HEK293 (cell line): Measurements from ENCODE around the gene KCNJ6.

Source experiments
- CTCF ChIA-PET: fragments of 350-600 bp; formaldehyde crosslinking; extraction: SDS; loops from one replicate; lab custom pipeline; 2021; ENCODE audit warnings: antibody characterized with exemption; lab: Yijun Ruan, JAX
- POLR2A ChIA-PET: fragments of 300-600 bp; formaldehyde crosslinking; extraction: SDS; loops from one replicate; lab custom pipeline; 2020; ENCODE audit warnings: antibody characterized with exemption, inconsistent platforms; lab: Yijun Ruan, JAX
- H3K27ac ChIP-seq: fragments of 200-500 bp; sonication (Bioruptor generic); 2 replicates; pipeline ENCODE4 v1.5.1; 2014; ENCODE audit warnings: low read depth, low read length, control low read depth, inconsistent platforms; ENCODE audit errors: extremely low read depth
- H3K36me3 ChIP-seq, 2 experiments: fragments of 200-500 bp in 1 of 2; sonication (Bioruptor generic) in 1 of 2; 1 replicate in 1 of 2; 2 replicates in 1 of 2; pipeline ENCODE4 v1.5.1; 2014 to 2017; ENCODE audit warnings: inconsistent platforms in 2 of 2, low read length in 2 of 2; ENCODE audit not compliant: control insufficient read depth in 2 of 2, insufficient read depth in 1 of 2
- H3K4me1 ChIP-seq: fragments of 200-500 bp; sonication (Bioruptor generic); 2 replicates; pipeline ENCODE4 v1.5.1; 2014; ENCODE audit warnings: mild to moderate bottlenecking, low read length, inconsistent platforms; ENCODE audit not compliant: control insufficient read depth, insufficient read depth
- H3K4me3 ChIP-seq: 2 replicates; pipeline ENCODE4 v1.5.1; 2011; ENCODE audit warnings: low read depth, mild to moderate bottlenecking, control low read depth, low read length, moderate library complexity
- H3K9me3 ChIP-seq: fragments of 200-500 bp; sonication (Bioruptor generic); 2 replicates; pipeline ENCODE4 v1.5.1; 2014; ENCODE audit warnings: low read depth, low read length, inconsistent platforms; ENCODE audit not compliant: control insufficient read depth, insufficient read depth
- EGR2 ChIP-seq: fragments of 450-650 bp; formaldehyde crosslinking; IDR thresholded peaks from 2 replicates; pipeline ENCODE4 v1.5.1; 2016; ENCODE audit warnings: low read depth, missing biosample characterization, missing genetic modification characterization
- GLIS2 ChIP-seq: fragments of 450-650 bp; formaldehyde crosslinking; IDR thresholded peaks from 2 replicates; pipeline ENCODE4 v1.5.1; 2016; ENCODE audit warnings: missing biosample characterization, missing genetic modification characterization
- IKZF3 ChIP-seq: fragments of 450-650 bp; IDR thresholded peaks from 2 replicates; pipeline ENCODE4 v1.5.0; 2018; ENCODE audit warnings: missing biosample characterization, mild to moderate bottlenecking, missing genetic modification characterization, moderate library complexity
- SP2 ChIP-seq: fragments of 450-650 bp; formaldehyde crosslinking; IDR thresholded peaks from 2 replicates; pipeline ENCODE4 v1.5.1; 2016; ENCODE audit warnings: missing biosample characterization, missing genetic modification characterization
- ZFP69B ChIP-seq: fragments of 450-650 bp; formaldehyde crosslinking; IDR thresholded peaks from 2 replicates; pipeline ENCODE4 v1.5.1; 2016; ENCODE audit warnings: missing biosample characterization, missing genetic modification characterization
- ZNF112 ChIP-seq: fragments of 450-650 bp; formaldehyde crosslinking; IDR thresholded peaks from 2 replicates; pipeline ENCODE4 v1.5.0; 2017; ENCODE audit warnings: missing biosample characterization, missing genetic modification characterization
- ZNF140 ChIP-seq: fragments of 450-650 bp; formaldehyde crosslinking; IDR thresholded peaks from 2 replicates; pipeline ENCODE4 v1.5.1; 2016; ENCODE audit warnings: missing biosample characterization, missing genetic modification characterization
- ZNF354C ChIP-seq: fragments of 450-650 bp; formaldehyde crosslinking; IDR thresholded peaks from 2 replicates; pipeline ENCODE4 v1.5.1; 2016; ENCODE audit warnings: missing biosample characterization, missing genetic modification characterization, low read depth, borderline replicate concordance
- ZNF394 ChIP-seq: fragments of 450-650 bp; formaldehyde crosslinking; IDR thresholded peaks from 2 replicates; pipeline ENCODE4 v1.5.1; 2016; ENCODE audit warnings: missing biosample characterization, missing genetic modification characterization, mild to moderate bottlenecking, moderate library complexity, borderline replicate concordance
- ZNF473 ChIP-seq: fragments of 450-650 bp; formaldehyde crosslinking; IDR thresholded peaks from 2 replicates; pipeline ENCODE4 v1.5.1; 2017; ENCODE audit warnings: missing biosample characterization, missing genetic modification characterization
- ZNF549 ChIP-seq: fragments of 450-650 bp; IDR thresholded peaks from 2 replicates; pipeline ENCODE4 v1.5.1; 2018; ENCODE audit warnings: missing biosample characterization, missing genetic modification characterization, mild to moderate bottlenecking, inconsistent platforms, moderate library complexity
- ZNF555 ChIP-seq: fragments of 450-650 bp; formaldehyde crosslinking; conservative IDR thresholded peaks from 2 replicates; pipeline ENCODE4 v1.5.1; 2017; ENCODE audit warnings: missing biosample characterization, mild to moderate bottlenecking, missing genetic modification characterization, inconsistent platforms
- ZNF664 ChIP-seq: fragments of 450-650 bp; formaldehyde crosslinking; IDR thresholded peaks from 2 replicates; pipeline ENCODE4 v1.5.1; 2016; ENCODE audit warnings: missing biosample characterization, missing genetic modification characterization
- ZNF677 ChIP-seq: fragments of 450-650 bp; IDR thresholded peaks from 2 replicates; pipeline ENCODE4 v1.5.0; 2018; ENCODE audit warnings: missing biosample characterization, mild to moderate bottlenecking, missing genetic modification characterization, moderate library complexity
- TF ChIP-seq, protein P1 (sequence below): fragments of 450-650 bp; formaldehyde crosslinking; IDR thresholded peaks from 2 replicates; pipeline ENCODE4 v1.5.1; 2016; ENCODE audit warnings: missing biosample characterization, missing genetic modification characterization, low read depth
- TF ChIP-seq, protein P2 (sequence below): fragments of 450-650 bp; formaldehyde crosslinking; IDR thresholded peaks from 2 replicates; pipeline ENCODE4 v1.5.1; 2016; ENCODE audit warnings: missing biosample characterization, missing genetic modification characterization
- TF ChIP-seq, protein P3 (sequence below): fragments of 450-650 bp; formaldehyde crosslinking; IDR thresholded peaks from 2 replicates; pipeline ENCODE4 v1.5.1; 2016; ENCODE audit warnings: missing biosample characterization, missing genetic modification characterization
- TF ChIP-seq, protein P4 (sequence below): fragments of 450-650 bp; formaldehyde crosslinking; IDR thresholded peaks from 2 replicates; pipeline ENCODE4 v1.5.1; 2016; ENCODE audit warnings: missing biosample characterization, missing genetic modification characterization, borderline replicate concordance

The KCNJ6 gene

DNA sequence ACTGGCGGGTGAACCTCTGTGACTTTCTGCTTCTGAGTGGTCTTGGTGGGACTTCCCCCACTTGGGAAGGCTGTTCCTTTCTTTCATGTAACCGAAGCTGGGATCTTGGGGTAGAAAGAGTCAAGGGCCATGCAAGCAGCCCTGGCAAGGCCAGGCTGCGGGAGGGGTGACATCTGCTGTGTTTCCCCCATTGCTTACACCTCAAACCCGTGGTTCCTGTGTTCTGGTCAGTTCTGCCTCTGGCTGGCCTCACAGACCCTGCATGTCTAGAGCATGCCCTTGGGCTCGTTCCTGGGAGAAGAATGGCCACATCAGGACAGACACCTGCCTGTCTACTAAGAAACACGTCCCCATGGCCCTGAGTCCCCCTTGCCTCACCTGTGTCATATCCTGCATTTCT lies 341.9 kb downstream of the KCNJ6 start:
- Histone ChIP-seq H3K9me3 (no peaks in the 10 kb centered on the region), H3K36me3 (no peaks in the 10 kb centered on the region), H3K4me3 (no peak overlapping the region), H3K27ac (no peak overlapping the region), H3K4me1 (no peaks in the 10 kb centered on the region)
- ChIA-PET CTCF (no interaction called here), POLR2A (no interaction called here)
- no peak for TF ChIP-seq EGR2 (tag by site-specific recombination)
- TF ChIP-seq, protein P1, sequence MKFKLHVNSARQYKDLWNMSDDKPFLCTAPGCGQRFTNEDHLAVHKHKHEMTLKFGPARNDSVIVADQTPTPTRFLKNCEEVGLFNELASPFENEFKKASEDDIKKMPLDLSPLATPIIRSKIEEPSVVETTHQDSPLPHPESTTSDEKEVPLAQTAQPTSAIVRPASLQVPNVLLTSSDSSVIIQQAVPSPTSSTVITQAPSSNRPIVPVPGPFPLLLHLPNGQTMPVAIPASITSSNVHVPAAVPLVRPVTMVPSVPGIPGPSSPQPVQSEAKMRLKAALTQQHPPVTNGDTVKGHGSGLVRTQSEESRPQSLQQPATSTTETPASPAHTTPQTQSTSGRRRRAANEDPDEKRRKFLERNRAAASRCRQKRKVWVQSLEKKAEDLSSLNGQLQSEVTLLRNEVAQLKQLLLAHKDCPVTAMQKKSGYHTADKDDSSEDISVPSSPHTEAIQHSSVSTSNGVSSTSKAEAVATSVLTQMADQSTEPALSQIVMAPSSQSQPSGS (tag by site-specific recombination), result no peak
- no peak for TF ChIP-seq ZNF664
- TF ChIP-seq, protein P2, sequence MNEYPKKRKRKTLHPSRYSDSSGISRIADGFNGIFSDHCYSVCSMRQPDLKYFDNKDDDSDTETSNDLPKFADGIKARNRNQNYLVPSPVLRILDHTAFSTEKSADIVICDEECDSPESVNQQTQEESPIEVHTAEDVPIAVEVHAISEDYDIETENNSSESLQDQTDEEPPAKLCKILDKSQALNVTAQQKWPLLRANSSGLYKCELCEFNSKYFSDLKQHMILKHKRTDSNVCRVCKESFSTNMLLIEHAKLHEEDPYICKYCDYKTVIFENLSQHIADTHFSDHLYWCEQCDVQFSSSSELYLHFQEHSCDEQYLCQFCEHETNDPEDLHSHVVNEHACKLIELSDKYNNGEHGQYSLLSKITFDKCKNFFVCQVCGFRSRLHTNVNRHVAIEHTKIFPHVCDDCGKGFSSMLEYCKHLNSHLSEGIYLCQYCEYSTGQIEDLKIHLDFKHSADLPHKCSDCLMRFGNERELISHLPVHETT (tag by site-specific recombination), result no peak
- no peak for TF ChIP-seq ZNF112 (tag by site-specific recombination)
- no peak for TF ChIP-seq ZNF354C (tag by site-specific recombination)
- no peak for TF ChIP-seq ZNF473 (tag by site-specific recombination)
- no peak for TF ChIP-seq ZNF394 (tag by site-specific recombination)
- TF ChIP-seq SP2, result no peak
- no peak for TF ChIP-seq GLIS2 (tag by site-specific recombination)
- TF ChIP-seq, protein P3, sequence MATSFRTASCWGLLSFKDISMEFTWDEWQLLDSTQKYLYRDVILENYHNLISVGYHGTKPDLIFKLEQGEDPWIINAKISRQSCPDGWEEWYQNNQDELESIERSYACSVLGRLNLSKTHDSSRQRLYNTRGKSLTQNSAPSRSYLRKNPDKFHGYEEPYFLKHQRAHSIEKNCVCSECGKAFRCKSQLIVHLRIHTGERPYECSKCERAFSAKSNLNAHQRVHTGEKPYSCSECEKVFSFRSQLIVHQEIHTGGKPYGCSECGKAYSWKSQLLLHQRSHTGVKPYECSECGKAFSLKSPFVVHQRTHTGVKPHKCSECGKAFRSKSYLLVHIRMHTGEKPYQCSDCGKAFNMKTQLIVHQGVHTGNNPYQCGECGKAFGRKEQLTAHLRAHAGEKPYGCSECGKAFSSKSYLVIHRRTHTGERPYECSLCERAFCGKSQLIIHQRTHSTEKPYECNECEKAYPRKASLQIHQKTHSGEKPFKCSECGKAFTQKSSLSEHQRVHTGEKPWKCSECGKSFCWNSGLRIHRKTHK, result no peak
- TF ChIP-seq ZNF140 (tag by site-specific recombination), result no peak
- TF ChIP-seq ZNF555 (tag by site-specific recombination), result no peak
- TF ChIP-seq ZFP69B (tag by site-specific recombination), result no peak
- TF ChIP-seq, protein P4, sequence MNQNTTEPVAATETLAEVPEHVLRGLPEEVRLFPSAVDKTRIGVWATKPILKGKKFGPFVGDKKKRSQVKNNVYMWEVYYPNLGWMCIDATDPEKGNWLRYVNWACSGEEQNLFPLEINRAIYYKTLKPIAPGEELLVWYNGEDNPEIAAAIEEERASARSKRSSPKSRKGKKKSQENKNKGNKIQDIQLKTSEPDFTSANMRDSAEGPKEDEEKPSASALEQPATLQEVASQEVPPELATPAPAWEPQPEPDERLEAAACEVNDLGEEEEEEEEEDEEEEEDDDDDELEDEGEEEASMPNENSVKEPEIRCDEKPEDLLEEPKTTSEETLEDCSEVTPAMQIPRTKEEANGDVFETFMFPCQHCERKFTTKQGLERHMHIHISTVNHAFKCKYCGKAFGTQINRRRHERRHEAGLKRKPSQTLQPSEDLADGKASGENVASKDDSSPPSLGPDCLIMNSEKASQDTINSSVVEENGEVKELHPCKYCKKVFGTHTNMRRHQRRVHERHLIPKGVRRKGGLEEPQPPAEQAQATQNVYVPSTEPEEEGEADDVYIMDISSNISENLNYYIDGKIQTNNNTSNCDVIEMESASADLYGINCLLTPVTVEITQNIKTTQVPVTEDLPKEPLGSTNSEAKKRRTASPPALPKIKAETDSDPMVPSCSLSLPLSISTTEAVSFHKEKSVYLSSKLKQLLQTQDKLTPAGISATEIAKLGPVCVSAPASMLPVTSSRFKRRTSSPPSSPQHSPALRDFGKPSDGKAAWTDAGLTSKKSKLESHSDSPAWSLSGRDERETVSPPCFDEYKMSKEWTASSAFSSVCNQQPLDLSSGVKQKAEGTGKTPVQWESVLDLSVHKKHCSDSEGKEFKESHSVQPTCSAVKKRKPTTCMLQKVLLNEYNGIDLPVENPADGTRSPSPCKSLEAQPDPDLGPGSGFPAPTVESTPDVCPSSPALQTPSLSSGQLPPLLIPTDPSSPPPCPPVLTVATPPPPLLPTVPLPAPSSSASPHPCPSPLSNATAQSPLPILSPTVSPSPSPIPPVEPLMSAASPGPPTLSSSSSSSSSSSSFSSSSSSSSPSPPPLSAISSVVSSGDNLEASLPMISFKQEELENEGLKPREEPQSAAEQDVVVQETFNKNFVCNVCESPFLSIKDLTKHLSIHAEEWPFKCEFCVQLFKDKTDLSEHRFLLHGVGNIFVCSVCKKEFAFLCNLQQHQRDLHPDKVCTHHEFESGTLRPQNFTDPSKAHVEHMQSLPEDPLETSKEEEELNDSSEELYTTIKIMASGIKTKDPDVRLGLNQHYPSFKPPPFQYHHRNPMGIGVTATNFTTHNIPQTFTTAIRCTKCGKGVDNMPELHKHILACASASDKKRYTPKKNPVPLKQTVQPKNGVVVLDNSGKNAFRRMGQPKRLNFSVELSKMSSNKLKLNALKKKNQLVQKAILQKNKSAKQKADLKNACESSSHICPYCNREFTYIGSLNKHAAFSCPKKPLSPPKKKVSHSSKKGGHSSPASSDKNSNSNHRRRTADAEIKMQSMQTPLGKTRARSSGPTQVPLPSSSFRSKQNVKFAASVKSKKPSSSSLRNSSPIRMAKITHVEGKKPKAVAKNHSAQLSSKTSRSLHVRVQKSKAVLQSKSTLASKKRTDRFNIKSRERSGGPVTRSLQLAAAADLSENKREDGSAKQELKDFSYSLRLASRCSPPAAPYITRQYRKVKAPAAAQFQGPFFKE (tag by site-specific recombination), result no peak
- no peak for TF ChIP-seq ZNF549
- TF ChIP-seq ZNF677 (tag by site-specific recombination), result no peak
- no peak for TF ChIP-seq IKZF3 (tag by site-specific recombination)
